ENCODE results near the gene HMGXB4.
A peak's percentile ranks its signal among the peaks of the same experiment; 100 is the strongest.
"Not testable (repeated sequence)": the region's sequence is repeated elsewhere in the genome, so short reads cannot be mapped to it uniquely, and the experiment has no call there.

The HMGXB4 gene

GRCh38 chr22:35257321-35258190 is at the start of gene HMGXB4:
HMGXB4 (plus strand) TSS chr22:35257493; CDS start chr22:35262391, 4,898 bp downstream.
- no peak for FAIRE-seq
- DNase-seq (ENCODE audit: low spot score), result peak; percentile 58

GRCh38 chr22:35208003-35208402 is 49.3 kb upstream of the HMGXB4 start:
- FAIRE-seq (no peak), DNase-seq (ENCODE audit: low spot score) (no peak)

GRCh38 chr22:35209203-35209602 is 48.1 kb upstream of the HMGXB4 start:
- no peak for DNase-seq (ENCODE audit: low spot score)
- no peak for FAIRE-seq

- peak; percentile 25 for DNase-seq (ENCODE audit: low spot score)
Measured at GRCh38 chr22:35212009-35212408, 45.3 kb upstream of the HMGXB4 start.

GRCh38 chr22:35212996-35213395 is 44.3 kb upstream of the HMGXB4 start:
- FAIRE-seq, result no peak

More at GRCh38 chr22:35212009-35212408, 45.3 kb upstream of the HMGXB4 start:
- FAIRE-seq, result no peak

GRCh38 chr22:35214968-35215367 is 42.3 kb upstream of the HMGXB4 start:
- no peak for FAIRE-seq
- no peak for DNase-seq (ENCODE audit: low spot score)

More at GRCh38 chr22:35212996-35213395, 44.3 kb upstream of the HMGXB4 start:
- no peak for DNase-seq (ENCODE audit: low spot score)

GRCh38 chr22:35215993-35216392 is 41.3 kb upstream of the HMGXB4 start:
- FAIRE-seq (no peak), DNase-seq (ENCODE audit: low spot score) (no peak)

GRCh38 chr22:35217527-35217926 is 39.8 kb upstream of the HMGXB4 start:
- DNase-seq (ENCODE audit: low spot score), result no peak
- no peak for FAIRE-seq

GRCh38 chr22:35218079-35218478 is 39.2 kb upstream of the HMGXB4 start:
- FAIRE-seq (no peak), DNase-seq (ENCODE audit: low spot score) (peak; percentile 16)

GRCh38 chr22:35219012-35219411 is 38.3 kb upstream of the HMGXB4 start:
- DNase-seq (ENCODE audit: low spot score), result peak; percentile 72
- FAIRE-seq, result peak; percentile 58

GRCh38 chr22:35220221-35220620 is 37.1 kb upstream of the HMGXB4 start:
- no peak for DNase-seq (ENCODE audit: low spot score)
- no peak for FAIRE-seq

- no peak for FAIRE-seq
- no peak for DNase-seq (ENCODE audit: low spot score)
Measured at GRCh38 chr22:35225010-35225409, 32.3 kb upstream of the HMGXB4 start.

GRCh38 chr22:35226958-35227647 is 30.2 kb upstream of the HMGXB4 start:
- DNase-seq (ENCODE audit: low spot score) (no peak), FAIRE-seq (no peak)

GRCh38 chr22:35229865-35230264 is 27.4 kb upstream of the HMGXB4 start:
- DNase-seq (ENCODE audit: low spot score), result no peak
- no peak for FAIRE-seq

GRCh38 chr22:35230417-35230816 is 26.9 kb upstream of the HMGXB4 start:
- no peak for FAIRE-seq
- no peak for DNase-seq (ENCODE audit: low spot score)

GRCh38 chr22:35230839-35231584 is 26.3 kb upstream of the HMGXB4 start:
- DNase-seq (ENCODE audit: low spot score) (peak; percentile 4), FAIRE-seq (no peak)

GRCh38 chr22:35231585-35232084 is 25.7 kb upstream of the HMGXB4 start:
- FAIRE-seq (no peak), DNase-seq (ENCODE audit: low spot score) (peak; percentile 63)

GRCh38 chr22:35238749-35239148 is 18.5 kb upstream of the HMGXB4 start:
- DNase-seq (ENCODE audit: low spot score); FAIRE-seq: not testable (repeated sequence)

- not testable (repeated sequence) for DNase-seq (ENCODE audit: low spot score); FAIRE-seq
Measured at GRCh38 chr22:35244507-35244906, 12.8 kb upstream of the HMGXB4 start.

- FAIRE-seq, result no peak
- no peak for DNase-seq (ENCODE audit: low spot score)
Measured at GRCh38 chr22:35250156-35250555, 7.1 kb upstream of the HMGXB4 start.

GRCh38 chr22:35253946-35254345 is 3.3 kb upstream of the HMGXB4 start:
- DNase-seq (ENCODE audit: low spot score) (no peak), FAIRE-seq (no peak)

- FAIRE-seq (no peak), DNase-seq (ENCODE audit: low spot score) (no peak)
Measured at GRCh38 chr22:35257002-35257320, 332 bp upstream of the HMGXB4 start.

Measured in RCC 7860 (cell line).